PFSK-1 (cell line): Measurements from ENCODE around the gene CPVL.

Experiments
- FOXP2 ChIP-seq: optimal IDR thresholded peaks from 2 replicates; pipeline ENCODE3; 2011; ENCODE audit warnings: borderline replicate concordance, control low read depth, inconsistent platforms; ENCODE audit not compliant: insufficient read depth; ENCODE audit errors: extremely low read length, extremely low read depth
- POLR2AphosphoS5 ChIP-seq: IDR thresholded peaks from 2 replicates; pipeline ENCODE4 v1.6.1; 2012; ENCODE audit warnings: low read depth, mild to moderate bottlenecking, control low read depth, low read length, moderate library complexity
- SIN3A ChIP-seq: IDR thresholded peaks from 2 replicates; pipeline ENCODE4 v1.6.1; 2012; ENCODE audit warnings: mild to moderate bottlenecking, low read length, moderate library complexity, borderline replicate concordance; ENCODE audit not compliant: insufficient read depth
- TAF1 ChIP-seq: IDR thresholded peaks from 2 replicates; pipeline ENCODE4 v1.6.1; 2012; ENCODE audit warnings: low read length, control low read depth, borderline replicate concordance; ENCODE audit not compliant: insufficient read depth
- TF ChIP-seq, protein P1 (sequence below), 2 experiments: IDR thresholded peaks; 2 replicates each; pipeline versions ENCODE4 v1.6.1 to v1.8.0; 2011 to 2012; ENCODE audit warnings: low read depth in 2 of 2, low read length in 2 of 2, control low read depth in 1 of 2, inconsistent platforms in 1 of 2, mild to moderate bottlenecking in 1 of 2, moderate library complexity in 1 of 2; ENCODE audit not compliant: insufficient read depth in 1 of 2

Gene CPVL

DNA sequence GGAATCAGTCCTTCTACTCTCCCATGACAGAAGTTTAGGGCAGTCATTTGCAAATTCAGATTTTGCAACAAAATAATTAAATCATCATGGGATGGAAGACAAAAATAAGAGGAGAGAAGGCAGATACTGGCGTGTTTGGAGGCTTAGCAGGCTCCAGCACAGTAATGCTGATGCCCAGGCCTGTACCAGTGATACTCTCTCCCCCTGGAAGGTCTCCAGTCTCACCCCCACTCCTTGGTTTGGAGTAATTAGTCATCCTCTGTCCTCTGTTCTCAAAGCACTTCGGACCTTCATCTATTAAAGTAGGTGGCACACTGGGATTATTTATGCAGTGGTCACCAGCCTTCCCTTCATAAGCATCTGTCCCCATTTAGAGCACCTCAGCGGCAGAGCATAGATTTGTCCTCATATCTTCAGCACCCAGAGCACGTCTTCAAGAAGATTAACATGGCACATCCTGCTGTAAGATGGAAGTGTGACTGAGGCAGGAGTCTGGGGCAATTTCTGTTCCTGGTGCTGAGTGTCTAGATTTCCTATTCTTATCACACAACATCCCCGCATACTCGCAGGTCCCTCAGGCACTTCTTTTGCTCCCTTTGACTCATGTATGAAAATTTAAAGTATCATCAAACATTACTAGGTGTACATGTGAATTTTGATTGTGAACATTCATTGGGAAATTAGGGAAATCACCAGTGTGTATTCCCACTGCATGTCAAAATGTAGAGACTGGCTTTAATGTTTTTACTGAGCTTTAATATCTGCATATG lies 156.9 kb downstream of the CPVL start:
- TF ChIP-seq SIN3A (no peak), FOXP2 (no peak), POLR2AphosphoS5 (no peak), TAF1 (no peak)
- TF ChIP-seq, protein P1, sequence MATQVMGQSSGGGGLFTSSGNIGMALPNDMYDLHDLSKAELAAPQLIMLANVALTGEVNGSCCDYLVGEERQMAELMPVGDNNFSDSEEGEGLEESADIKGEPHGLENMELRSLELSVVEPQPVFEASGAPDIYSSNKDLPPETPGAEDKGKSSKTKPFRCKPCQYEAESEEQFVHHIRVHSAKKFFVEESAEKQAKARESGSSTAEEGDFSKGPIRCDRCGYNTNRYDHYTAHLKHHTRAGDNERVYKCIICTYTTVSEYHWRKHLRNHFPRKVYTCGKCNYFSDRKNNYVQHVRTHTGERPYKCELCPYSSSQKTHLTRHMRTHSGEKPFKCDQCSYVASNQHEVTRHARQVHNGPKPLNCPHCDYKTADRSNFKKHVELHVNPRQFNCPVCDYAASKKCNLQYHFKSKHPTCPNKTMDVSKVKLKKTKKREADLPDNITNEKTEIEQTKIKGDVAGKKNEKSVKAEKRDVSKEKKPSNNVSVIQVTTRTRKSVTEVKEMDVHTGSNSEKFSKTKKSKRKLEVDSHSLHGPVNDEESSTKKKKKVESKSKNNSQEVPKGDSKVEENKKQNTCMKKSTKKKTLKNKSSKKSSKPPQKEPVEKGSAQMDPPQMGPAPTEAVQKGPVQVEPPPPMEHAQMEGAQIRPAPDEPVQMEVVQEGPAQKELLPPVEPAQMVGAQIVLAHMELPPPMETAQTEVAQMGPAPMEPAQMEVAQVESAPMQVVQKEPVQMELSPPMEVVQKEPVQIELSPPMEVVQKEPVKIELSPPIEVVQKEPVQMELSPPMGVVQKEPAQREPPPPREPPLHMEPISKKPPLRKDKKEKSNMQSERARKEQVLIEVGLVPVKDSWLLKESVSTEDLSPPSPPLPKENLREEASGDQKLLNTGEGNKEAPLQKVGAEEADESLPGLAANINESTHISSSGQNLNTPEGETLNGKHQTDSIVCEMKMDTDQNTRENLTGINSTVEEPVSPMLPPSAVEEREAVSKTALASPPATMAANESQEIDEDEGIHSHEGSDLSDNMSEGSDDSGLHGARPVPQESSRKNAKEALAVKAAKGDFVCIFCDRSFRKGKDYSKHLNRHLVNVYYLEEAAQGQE (IDR thresholded peaks at IDR 0.05; ENCODE audit: insufficient read depth in 1 of 2, low read depth in 2 of 2, low read length in 2 of 2), result no peak

GRCh38 chr7:28988810-28989209 lies 157.5 kb downstream of the CPVL start:
- TF ChIP-seq SIN3A (no peak), POLR2AphosphoS5 (no peak), FOXP2 (no peak), TAF1 (no peak)
- TF ChIP-seq, protein P1 (IDR thresholded peaks at IDR 0.05; ENCODE audit: insufficient read depth in 1 of 2, low read depth in 2 of 2, low read length in 2 of 2), result no peak

- TF ChIP-seq POLR2AphosphoS5 (no peak), TAF1 (no peak), FOXP2 (no peak)
- TF ChIP-seq, protein P1 (IDR thresholded peaks at IDR 0.05; ENCODE audit: insufficient read depth in 1 of 2, low read depth in 2 of 2, low read length in 2 of 2), result no peak
Observed at GRCh38 chr7:28988091-28988490, 158.2 kb downstream of the CPVL start.

DNA sequence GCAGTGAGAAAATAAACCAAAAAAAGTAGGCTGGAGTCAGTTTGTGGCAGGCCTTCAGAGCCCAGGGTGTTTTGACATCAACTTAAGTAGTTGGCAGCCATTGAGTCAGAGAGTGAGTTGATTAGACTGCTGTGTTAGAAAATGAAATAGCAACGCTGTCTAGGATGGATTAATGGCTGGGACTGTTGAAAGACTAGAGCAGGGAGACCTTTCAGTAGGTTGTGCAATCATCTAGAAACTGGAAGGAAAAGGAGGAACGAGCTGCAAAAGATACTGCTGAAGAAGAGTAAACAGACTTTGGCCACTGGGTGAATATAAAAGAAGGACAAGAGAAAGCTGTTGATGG lies 159.6 kb downstream of the CPVL start:
- TF ChIP-seq FOXP2, result no peak
- TF ChIP-seq TAF1, result no peak
- TF ChIP-seq SIN3A, result no peak
- TF ChIP-seq, protein P1 (IDR thresholded peaks at IDR 0.05; ENCODE audit: insufficient read depth in 1 of 2, low read depth in 2 of 2, low read length in 2 of 2), result no peak
- no peak for TF ChIP-seq POLR2AphosphoS5
